Spleen (tissue), 11 donors: ENCODE data around the gene UNC79. TPM values are rescaled to one million over a fixed set of nuclear protein-coding genes. Genes with fewer than 3 reads are reported as not detected.
"Not testable (repeated sequence)": the region's sequence is repeated elsewhere in the genome, so short reads cannot be mapped to it uniquely, and the experiment has no call there.

Experiments used
- DNase-seq: peaks from one replicate; pipeline ENCODE4 v3.0.0-alpha.2; 2020
- H3K27ac ChIP-seq, 8 donors: fragments of 200-600 bp; sonication (generic) in 7 of 8; 1 replicate in 4 of 8; 2 replicates in 4 of 8; pipeline versions ENCODE4 v1.5.0 to v1.8.0; 2016 to 2021; ENCODE audit warnings: inconsistent platforms in 4 of 8, mild to moderate bottlenecking in 4 of 8, moderate library complexity in 1 of 8
- H3K27me3 ChIP-seq, 7 donors: fragments of 200-600 bp; sonication (generic) in 6 of 7; replicated peaks in 1 of 7; 1 replicate in 4 of 7; 2 replicates in 3 of 7; pipeline versions ENCODE4 v1.5.0 to v1.8.0; 2016 to 2021; ENCODE audit warnings: inconsistent platforms in 3 of 7, mild to moderate bottlenecking in 1 of 7
- H3K36me3 ChIP-seq, 6 donors: fragments of 200-600 bp; sonication (generic) in 5 of 6; 1 replicate in 4 of 6; 2 replicates in 2 of 6; pipeline versions ENCODE4 v1.5.0 to v1.8.0; 2016 to 2021; ENCODE audit warnings: inconsistent platforms in 2 of 6
- H3K4me1 ChIP-seq, 6 donors: fragments of 200-600 bp; sonication (generic) in 5 of 6; 1 replicate in 3 of 6; 2 replicates in 3 of 6; pipeline versions ENCODE4 v1.5.0 to v1.8.0; 2016 to 2021; ENCODE audit warnings: inconsistent platforms in 3 of 6
- H3K4me3 ChIP-seq, 8 donors: fragments of 200-600 bp; sonication (generic) in 7 of 8; 1 replicate in 4 of 8; 2 replicates in 4 of 8; pipeline versions ENCODE4 v1.5.0 to v1.8.0; 2016 to 2021; ENCODE audit warnings: inconsistent platforms in 4 of 8, mild to moderate bottlenecking in 4 of 8, moderate library complexity in 2 of 8
- H3K9me3 ChIP-seq, 8 donors: fragments of 200-600 bp; sonication (generic) in 7 of 8; 1 replicate in 4 of 8; 2 replicates in 4 of 8; pipeline versions ENCODE4 v1.5.0 to v1.8.0; 2016 to 2021; ENCODE audit warnings: inconsistent platforms in 4 of 8
- CTCF ChIP-seq, 11 experiments: fragments of 200-600 bp in 7 of 11; fragments of 450-650 bp in 4 of 11; sonication (generic) in 4 of 11; IDR thresholded peaks in 8 of 11; conservative IDR thresholded peaks in 3 of 11; 1 replicate in 7 of 11; 2 replicates in 4 of 11; pipeline versions ENCODE4 v1.4.0 to v1.8.0; 2016 to 2021; ENCODE audit warnings: antibody characterized with exemption in 11 of 11, inconsistent platforms in 4 of 11, mild to moderate bottlenecking in 1 of 11
- POLR2A ChIP-seq, 3 donors: fragments of 450-650 bp; IDR thresholded peaks; one replicate each; pipeline ENCODE4 v1.5.1; 2017; ENCODE audit warnings: antibody characterized with exemption in 3 of 3, mild to moderate bottlenecking in 1 of 3
- POLR2AphosphoS5 ChIP-seq, 3 donors: sonication (generic); formaldehyde crosslinking; IDR thresholded peaks; one replicate each; pipeline ENCODE4 v1.5.1; 2017; ENCODE audit warnings: antibody characterized with exemption in 3 of 3
- WGBS, 5 donors: extraction: QIAGEN DNeasy Blood & Tissue Kit in 3 of 5; methylation state at CpG; one replicate each; pipeline versions ENCODE4 v1.1.5 to v1.1.7; 2013 to 2018; 5-methylcytosine and 5-hydroxymethylcytosine counted together
- intact Hi-C: fragments of 100-400 bp; cut with DNase I; formaldehyde crosslinking; loops from one replicate; pipeline ENCODE4 v1.15.0; 2023; ENCODE audit warnings: low total_unique reads
- polyA plus RNA-seq, 3 donors: library from polyadenylated mRNA; stranded (reverse); fragments of 200-250 nt; gene quantifications; one replicate each; pipeline ENCODE4 v1.2.1, GENCODE V29; 2013
- total RNA-seq, 7 donors: library from RNA; depleted of rRNA in 3 of 7; stranded (reverse); fragments of >200 nt in 3 of 7; fragmentation: NEBNext Ultra II Directional in 4 of 7; extraction: Animal tissue kit (Norgen Biotek cat#: 25700) in 4 of 7; gene quantifications; one replicate each; pipeline versions ENCODE4 v1.1.0 to v1.2.1, GENCODE V29; 2016 to 2021
- donor health status: healthy with polysubstance abuse.
- donor health status: DM: no; HTN: no; CAD: no; lungs with moderate emphysema.
- donor health status: DM: no; HTN: no; CAD: no.
- donor health status: Bipolar disorder and iron deficiency.
- donor health status: healthy.
- donor health status: DM: no; HTN: no; CAD: no.
- donor health status: DM: yes; HTN: yes; CAD: no.

The UNC79 gene
- total and polyA plus RNA-seq, 10 donors = 0.03 to 0.24 (median 0.08) TPM; not detected in 2

GRCh38 chr14:93410893-93411292 is 19.8 kb upstream of the UNC79 start:
- Histone ChIP-seq H3K27ac (no peak overlapping the region), H3K4me3 (no peak overlapping the region), H3K4me1 (no peaks in the 10 kb centered on the region), H3K27me3 (no peaks in the 10 kb centered on the region), H3K9me3 (peaks cover 0 to 21% (median 11%) of the 10 kb centered on the region in 8 donors), H3K36me3 (no peaks in the 10 kb centered on the region)
- TF ChIP-seq POLR2AphosphoS5 (IDR thresholded peaks at IDR 0.05) = no peak
- TF ChIP-seq POLR2A (IDR thresholded peaks at IDR 0.05) = no peak
- no peak for TF ChIP-seq CTCF (IDR thresholded peaks at IDR 0.05 in 8 of 11, conservative IDR thresholded peaks at IDR 0.05 in 3 of 11)
- intact Hi-C loops = no loop called here
- no peak for DNase-seq
- 81 to 97% (median 87%) methylated on average over 3 of the region's 3 CpGs for WGBS, 5 donors

GRCh38 chr14:93425136-93425535 is 5.6 kb upstream of the UNC79 start:
- H3K4me3 ChIP-seq, H3K27ac ChIP-seq, H3K36me3 ChIP-seq, intact Hi-C loops, DNase-seq, H3K4me1 ChIP-seq: not testable (repeated sequence)
- peaks cover 0 to 63% (median 45%) of the 10 kb centered on the region in 8 donors for H3K9me3 ChIP-seq
- 91 to 100% (median 93%) methylated on average over 1 of the region's 1 CpG for WGBS, 5 donors
- peaks cover 0 to 21% (median 7%) of the 10 kb centered on the region in 7 donors for H3K27me3 ChIP-seq

GRCh38 chr14:93426750-93427149 is 4.0 kb upstream of the UNC79 start:
- H3K4me1 ChIP-seq = no peaks in the 10 kb centered on the region
- TF ChIP-seq CTCF (IDR thresholded peaks at IDR 0.05 in 8 of 11, conservative IDR thresholded peaks at IDR 0.05 in 3 of 11) (no peak), POLR2A (IDR thresholded peaks at IDR 0.05) (no peak), POLR2AphosphoS5 (IDR thresholded peaks at IDR 0.05) (no peak)
- no peak overlapping the region for H3K27ac ChIP-seq
- H3K9me3 ChIP-seq = peaks cover 0 to 66% (median 43%) of the 10 kb centered on the region in 8 donors
- peaks cover 0 to 37% (median 23%) of the 10 kb centered on the region in 7 donors for H3K27me3 ChIP-seq
- H3K4me3 ChIP-seq = no peak overlapping the region
- no peak for DNase-seq
- H3K36me3 ChIP-seq = no peaks in the 10 kb centered on the region
- intact Hi-C loops = no loop called here

GRCh38 chr14:93431036-93431670 is 414 bp downstream of the UNC79 start:
- peak overlapping the region in 1 of 8 donors; percentile 38 for H3K4me3 ChIP-seq
- no peak for DNase-seq

More at GRCh38 chr14:93431036-93431670, 414 bp downstream of the UNC79 start:
- WGBS, 5 donors = 4 to 10% (median 8%) methylated on average over 18 to 27 of the region's 27 CpGs
- H3K4me1 ChIP-seq = no peaks in the 10 kb centered on the region
- peaks cover 0 to 37% (median 21%) of the 10 kb centered on the region in 8 donors for H3K9me3 ChIP-seq
- TF ChIP-seq POLR2A (IDR thresholded peaks at IDR 0.05) = no peak
- TF ChIP-seq POLR2AphosphoS5 (IDR thresholded peaks at IDR 0.05) = no peak
- no peak for TF ChIP-seq CTCF (IDR thresholded peaks at IDR 0.05 in 8 of 11, conservative IDR thresholded peaks at IDR 0.05 in 3 of 11)
- H3K27me3 ChIP-seq = peaks cover 0 to 70% (median 27%) of the 10 kb centered on the region in 7 donors
- intact Hi-C loops = no loop called here
- H3K27ac ChIP-seq = no peak overlapping the region
- no peaks in the 10 kb centered on the region for H3K36me3 ChIP-seq
